Measurements from ENCODE around the gene PTX3.

PTX3 gene

DNA sequence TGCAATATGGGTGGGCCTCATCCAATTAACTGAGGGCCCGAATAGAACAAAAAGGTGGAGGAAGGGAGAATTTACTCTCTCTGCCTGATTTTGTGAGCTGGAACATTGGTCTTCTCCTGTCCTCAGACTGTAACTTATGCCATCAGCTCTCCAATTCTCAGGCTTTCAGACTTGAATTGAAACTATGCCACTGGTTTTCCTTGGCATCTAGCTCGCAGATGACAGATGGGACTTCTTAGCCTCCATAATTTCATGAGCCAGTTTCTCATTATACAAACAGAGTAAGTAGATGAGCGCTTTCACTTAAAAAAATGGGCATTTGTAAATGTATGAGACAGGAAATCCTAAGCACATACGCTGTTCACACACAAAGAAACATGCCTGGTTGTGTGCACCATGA is 8.7 kb upstream of the PTX3 start:
- DNase-seq: no peak

DNA sequence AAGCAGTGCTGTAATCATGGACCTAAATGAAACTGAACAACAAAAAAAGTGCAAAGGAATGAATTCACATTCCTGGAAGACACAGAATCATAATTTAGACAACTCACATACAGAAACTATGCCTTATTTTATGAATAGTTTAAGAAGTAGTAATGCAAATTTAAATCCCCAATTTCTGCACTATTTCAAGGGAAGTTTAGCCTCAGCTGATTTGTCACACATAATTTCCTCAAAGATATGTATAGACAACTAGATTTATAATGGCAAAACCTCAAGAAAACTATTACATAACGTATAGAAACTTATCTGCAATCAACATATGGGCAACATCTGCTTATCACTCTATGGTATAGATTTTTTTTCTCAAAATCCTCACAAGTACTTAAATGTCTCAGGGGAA is 7.8 kb upstream of the PTX3 start:
- no peak for DNase-seq

DNA sequence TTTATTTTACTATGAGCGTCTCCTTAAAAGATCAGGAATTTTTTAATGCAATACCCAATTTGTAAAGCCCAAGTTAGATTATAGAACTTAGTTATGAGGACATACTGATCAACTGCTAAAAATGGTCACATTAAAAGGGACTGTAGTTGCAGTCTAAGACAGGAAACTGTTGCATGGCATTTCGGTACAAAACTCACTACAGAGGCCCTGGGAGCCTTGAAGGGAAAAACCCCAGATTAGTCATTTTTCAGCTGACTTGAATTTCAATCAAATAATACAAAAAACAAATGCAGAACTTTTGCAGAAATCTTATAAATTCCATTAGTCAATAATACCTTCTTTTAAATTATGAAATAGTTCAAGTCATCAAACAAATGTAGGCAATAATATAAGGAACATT is 6.9 kb upstream of the PTX3 start:
- no peak for DNase-seq

DNA sequence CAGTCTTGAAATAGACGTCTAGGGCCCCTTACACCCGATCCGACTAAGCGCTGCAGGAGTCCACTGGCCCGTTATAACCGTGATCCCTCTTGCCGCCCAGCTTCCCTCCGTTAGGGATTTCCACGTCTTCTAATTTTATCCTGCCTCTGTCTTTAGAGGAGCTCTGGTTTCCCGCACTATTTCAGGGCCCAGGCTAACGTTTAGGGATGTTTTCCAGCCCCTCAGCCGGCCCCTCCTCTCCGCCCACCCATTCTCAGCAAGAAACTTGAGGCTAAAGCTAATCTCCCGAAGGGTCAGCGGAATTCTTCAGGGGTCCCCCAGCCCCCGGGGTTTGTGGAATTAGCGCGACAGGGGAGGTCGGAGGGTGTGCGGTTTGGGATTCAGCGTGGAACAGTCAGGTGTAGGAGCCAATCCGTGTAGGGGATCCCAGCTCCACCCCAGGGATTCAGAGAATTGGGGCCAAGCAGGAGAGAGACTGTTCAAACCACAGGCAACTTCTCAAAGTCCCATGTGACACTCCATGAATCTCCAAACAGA is 1.6 kb downstream of the PTX3 start:
- no peak for DNase-seq

DNA sequence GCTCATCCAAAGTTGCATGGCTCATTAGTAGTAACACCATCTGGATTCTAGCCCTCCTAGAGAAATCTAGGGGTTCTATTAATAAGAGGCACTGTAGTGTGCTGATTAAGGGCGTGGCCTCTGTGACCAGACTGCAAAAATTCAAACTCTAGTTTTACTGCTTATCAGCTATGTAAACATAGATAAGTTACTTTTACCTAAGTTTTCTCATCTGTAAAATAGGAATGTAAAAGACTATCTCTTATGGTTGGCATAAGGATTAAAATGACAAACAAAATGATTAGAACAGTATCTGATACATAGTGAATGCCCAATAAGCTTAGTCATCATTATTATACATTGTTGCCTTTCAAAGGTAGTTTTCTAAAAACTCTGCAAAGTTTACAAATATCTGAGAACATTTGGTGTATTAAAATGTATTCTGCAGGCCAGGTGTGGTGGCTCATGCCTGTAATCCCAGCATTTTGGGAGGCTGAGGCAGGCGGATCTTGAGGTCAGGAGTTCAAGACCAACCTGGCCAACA is 4.5 kb downstream of the PTX3 start:
- no peak for DNase-seq

DNA sequence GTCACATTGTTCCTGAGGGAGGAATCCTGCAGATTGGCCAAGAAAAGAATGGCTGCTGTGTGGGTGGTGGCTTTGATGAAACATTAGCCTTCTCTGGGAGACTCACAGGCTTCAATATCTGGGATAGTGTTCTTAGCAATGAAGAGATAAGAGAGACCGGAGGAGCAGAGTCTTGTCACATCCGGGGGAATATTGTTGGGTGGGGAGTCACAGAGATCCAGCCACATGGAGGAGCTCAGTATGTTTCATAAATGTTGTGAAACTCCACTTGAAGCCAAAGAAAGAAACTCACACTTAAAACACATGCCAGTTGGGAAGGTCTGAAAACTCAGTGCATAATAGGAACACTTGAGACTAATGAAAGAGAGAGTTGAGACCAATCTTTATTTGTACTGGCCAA is 6.1 kb downstream of the PTX3 start:
- DNase-seq: no peak

DNA sequence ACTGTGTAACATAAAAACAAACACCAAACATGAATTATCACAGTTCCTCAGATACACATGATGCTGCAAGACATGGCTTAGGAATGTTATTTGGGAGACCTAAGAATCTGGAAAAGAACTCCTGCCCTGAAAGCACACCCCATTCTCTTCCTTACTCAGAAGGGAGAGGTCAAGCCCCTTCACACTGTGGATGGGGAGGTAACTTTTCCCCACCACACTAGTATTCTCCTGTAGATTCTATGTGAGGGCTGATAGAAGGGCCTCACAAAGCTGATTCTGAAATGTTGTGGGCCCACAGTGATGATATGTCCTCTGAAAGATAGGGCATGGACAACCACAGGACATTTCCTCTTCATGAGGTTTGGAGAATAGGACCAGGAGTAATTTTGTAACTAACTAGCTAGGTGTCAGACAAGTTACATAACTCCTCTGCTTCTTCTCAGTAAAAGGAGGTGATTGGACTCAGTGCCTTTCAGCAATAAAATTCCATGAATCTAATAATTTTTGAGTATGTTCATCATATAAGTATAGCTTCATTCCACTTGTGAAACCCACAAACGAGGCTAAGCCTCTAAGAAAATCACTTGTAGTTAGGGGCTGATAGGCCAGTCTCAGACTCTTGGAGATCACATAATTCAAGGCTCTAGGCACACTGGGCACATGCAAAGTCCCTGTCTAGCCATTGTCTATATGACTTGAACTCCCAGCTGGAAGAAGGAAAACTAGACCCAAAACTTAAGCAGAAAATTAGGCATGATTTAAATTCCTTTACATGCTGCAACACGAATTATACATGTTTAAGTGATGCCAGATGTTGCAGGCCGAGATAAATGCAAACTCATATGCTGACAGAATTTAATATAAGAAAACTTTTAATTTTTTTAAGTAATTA is 7.5 kb downstream of the PTX3 start:
- no peak for DNase-seq

DNA sequence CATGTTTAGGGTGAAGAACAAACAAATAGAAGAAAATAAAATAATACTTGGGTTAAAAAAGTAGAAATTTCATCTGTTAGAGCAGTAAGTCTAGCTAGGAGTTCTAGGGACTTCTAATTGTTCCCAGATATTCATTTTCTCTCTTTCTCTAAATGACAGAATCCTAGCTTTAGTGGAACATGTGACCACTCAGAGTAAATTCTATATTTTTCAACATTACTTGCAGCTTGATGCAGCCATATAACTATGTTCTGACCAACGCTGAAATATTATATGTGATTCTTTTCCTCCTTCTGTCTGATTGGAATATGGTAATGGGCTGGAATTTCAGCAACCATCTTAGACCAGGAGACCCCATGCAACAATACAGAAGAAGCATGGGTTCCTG is 8.1 kb downstream of the PTX3 start:
- DNase-seq: no peak

DNA sequence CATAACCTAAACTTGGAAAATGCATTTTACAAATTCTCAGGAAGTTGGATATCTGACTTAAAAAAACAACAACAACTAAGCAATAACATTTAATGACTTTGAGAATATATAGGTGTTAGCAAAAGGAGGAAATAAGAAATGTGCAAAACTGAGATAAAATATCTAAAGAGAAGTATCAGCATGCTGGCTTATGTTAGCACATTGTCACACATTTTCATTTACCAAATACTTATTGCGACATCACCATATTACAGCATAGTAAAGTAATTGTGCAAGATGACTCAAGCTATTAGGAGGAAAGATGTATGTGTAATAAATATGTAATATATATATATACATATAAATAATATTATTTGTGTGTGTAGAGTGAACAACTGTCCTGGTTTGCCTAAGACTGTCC is 9.2 kb downstream of the PTX3 start:
- no peak for DNase-seq

DNA sequence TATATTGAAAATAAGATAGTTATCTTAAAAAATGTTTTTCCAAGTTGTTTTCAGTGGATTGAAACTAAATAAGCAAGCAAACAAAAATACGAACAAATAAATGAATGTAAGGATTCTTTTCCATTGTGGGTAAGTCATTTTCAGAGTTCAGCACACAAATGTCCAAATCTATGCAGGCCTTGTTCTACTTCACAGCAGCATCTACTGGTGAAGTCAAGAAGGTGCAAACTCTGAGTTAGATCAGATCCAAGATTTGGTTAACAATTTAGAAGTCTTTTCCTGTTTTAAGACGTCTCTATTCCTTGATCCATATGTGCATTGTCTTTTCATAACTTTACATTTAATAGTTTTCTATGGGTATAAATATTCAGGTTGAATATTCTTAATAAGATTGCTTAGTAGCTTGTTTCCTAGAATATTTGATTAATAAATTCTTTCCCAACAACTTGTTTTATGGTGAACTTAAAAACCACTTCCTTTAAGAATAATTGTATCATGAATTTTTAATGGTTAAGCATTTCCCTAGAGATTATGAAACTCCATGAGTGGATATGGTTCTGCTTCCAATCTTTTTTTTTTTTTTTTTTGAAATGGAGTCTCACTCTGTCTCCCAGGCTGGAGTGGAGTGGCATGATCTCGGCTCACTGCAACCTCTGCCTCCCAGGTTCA is 10.5 kb downstream of the PTX3 start:
- DNase-seq: no peak

DNA sequence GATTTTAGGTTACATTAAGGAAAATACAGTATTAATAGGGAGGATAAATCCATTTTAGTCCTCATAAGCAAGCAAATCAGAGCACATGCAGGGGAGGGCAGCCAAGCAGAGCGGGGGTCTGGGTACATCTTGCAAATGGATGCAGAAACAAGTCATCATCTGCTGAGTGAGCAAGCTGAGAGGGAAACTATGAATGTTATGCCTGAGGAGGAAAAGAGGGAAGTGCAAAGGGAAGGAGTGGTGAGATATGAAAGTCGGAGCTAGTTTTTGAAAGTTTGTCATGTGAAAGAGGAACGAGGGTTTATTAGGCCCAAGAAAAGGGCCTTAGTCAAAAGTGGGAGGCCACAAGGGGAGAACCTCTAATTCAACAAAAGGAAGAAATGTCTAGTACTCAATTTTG is 15.4 kb downstream of the PTX3 start:
- DNase-seq: no peak

DNA sequence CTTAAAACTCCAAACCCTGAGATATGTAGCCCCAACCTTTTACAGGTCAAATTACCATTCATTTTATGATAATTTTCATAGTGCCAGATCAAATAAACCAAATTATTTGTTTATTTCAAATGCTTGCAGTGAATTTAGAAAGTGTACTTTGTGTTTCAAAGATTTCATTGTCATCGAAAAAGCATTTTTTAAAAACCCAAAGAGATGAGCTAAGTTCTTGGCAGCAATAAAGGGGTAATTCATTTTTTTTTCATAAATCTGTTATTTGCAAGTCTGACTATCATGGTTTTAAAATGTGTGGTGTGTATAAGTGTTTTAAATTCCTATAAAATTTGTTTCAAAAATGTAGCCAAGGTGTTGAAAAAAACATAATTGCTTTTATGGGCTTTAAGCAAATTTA is 17.2 kb downstream of the PTX3 start:
- no peak for DNase-seq

DNA sequence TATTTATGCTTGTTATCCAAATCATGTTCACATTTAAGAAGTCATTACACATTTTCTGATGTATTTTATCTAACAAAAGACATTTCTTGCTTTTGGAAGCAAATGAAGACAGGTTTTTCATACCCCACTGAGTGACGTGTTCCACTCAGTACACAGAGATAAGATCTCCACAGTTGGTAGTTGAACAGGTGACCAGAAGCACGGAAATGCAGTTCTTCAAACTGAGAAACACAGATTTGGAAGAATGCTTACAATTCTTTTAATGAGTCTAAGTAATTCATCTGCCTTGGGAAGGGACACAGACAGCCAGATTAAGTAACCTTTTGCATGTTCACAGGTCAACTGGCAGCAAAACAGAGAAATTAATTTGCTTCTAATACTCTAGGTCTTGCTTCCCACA is 23.1 kb downstream of the PTX3 start:
- no peak for DNase-seq

DNA sequence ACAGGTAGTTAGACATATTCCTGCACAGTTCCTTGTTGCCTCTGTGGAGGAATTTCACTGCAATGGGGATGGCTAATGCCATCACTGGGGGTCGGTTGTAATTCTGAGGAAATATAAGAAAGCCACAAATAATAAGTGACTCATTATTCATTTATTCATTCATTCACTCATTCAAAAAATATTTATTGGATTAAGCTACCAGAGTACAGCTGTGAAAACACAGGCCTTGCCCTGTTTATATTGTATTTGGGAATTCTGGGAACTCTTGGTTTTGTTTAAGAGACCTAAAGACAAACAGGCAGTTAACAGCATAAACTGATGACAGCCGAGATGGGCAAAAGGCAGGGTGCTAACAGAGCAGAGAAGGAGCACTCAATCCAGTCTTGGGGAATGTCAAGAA is 23.6 kb downstream of the PTX3 start:
- DNase-seq: no peak

DNA sequence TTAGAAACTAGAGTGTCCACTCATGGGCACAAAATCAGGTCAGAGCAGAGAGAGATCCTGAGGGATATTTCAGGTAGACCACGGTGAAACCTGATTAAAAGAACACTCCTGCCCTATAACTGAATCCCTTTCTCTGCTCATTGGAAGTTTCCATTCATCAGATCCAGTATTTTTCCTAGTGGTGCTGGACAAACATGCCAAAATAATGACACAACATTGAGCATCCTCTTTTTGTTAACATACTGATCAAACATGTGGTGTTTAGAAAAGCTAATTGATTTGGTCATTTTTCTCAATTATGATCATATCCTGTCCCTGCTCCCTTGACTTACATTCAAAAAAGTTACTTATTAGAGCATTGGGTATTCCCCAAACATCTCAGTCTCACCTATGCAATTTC is 27.2 kb downstream of the PTX3 start:
- no peak for DNase-seq

DNA sequence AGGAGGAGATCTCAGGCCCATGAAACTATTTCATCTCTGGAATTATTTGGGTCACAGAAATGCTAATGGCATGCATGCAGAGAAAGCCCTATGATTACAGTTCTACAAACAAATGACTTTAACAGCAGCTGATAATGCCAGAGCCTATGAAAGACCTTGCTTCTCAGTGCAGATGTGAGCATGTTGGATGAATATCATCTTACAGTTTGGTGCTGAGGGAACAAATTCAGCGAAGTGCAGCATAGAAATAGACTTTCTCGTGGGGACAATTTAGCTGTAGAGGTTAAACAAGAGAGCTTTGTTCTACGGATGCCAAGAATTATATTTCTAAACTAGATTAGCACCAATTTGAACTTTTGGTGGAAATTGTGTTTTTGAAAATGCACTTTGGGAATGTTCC is 27.7 kb downstream of the PTX3 start:
- DNase-seq: no peak

DNA sequence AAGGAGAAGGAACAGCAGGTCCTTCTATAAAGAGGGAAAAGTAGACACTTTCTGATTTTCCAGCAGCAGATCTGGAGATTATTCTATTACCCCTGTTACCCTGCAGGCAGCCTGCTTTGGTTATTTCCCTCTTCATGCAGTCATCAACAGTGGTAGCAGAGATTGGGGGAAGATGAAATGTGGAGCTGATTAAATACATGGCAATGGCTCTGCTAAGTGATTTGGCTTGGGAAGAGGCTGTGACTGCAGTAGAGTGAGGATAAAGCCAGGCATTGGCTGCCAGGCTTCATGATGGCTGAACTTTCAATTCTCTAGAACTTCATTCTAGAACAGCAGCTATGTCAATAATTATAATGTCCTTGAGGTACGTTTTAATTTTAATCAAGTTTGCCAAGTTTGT is 29.1 kb downstream of the PTX3 start:
- no peak for DNase-seq

DNA sequence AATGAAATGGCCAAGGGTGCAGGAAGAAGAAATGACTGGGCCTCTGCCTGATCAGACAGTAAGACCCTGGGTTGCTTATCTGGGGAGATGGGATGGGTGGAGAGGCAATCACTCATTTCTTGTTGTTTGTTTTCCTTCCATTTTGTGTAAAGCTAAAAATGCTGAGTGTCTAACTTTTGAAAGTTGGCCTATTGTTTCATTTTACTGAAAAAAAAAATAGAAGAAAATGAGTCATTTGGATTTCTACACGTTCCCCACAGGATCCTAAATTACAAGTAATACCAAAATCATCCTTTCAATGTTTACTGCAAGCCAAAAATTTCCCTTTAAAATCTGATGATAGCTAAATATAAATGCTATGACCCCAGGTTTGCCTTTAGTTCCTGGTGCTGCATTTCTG is 30.6 kb downstream of the PTX3 start:
- no peak for DNase-seq

DNA sequence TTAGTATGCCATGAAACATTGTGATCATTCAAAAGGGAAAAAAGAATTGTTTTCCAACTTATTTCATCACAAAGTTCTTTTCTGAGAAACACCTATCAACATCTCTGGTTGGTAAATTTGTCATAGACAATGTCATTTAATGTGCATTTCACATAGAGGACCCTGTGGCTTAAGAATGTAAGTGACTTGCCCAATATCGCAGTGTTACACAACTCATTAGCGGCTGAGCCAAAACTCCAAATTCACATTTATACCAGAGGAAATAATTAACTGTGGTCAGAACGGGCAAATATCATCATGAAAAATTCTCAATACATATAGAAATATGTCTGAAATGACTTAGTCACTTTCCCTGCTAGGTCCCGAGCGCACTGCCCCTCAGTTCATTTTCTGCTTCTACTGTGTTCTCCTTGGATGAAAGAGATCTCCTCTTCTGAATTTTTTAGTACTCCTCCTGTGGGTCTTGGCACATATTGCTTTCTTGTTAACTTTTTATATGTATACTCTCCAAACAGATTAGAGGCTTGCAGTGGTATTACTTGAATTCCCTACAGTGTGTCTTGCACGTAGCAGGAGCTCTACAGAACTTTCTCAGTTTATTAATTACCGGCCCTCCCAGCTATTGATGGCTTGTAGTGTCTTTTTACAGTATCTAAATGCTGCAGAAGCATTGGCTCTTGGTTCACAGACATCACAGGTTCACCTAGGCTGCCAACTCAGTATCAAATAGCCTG is 33.1 kb downstream of the PTX3 start:
- DNase-seq: no peak

DNA sequence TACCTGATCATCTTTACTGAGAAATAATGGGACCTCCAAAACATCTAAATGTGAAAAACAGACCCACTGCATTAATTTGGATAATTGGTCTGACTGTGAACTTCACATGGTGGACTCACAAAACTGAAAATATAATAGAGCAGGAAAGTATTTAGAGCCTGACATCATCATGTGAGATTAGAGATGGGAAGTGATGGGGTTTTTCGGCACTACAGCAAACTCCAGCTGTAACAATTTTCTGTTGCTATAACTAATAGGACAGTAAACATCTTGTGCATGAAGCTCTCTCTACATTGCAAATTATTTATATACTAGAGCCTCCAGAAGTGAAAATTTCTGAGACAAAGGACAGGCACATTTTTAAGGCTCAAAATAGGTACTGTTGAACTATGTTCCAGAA is 34.4 kb downstream of the PTX3 start:
- no peak for DNase-seq

DNA sequence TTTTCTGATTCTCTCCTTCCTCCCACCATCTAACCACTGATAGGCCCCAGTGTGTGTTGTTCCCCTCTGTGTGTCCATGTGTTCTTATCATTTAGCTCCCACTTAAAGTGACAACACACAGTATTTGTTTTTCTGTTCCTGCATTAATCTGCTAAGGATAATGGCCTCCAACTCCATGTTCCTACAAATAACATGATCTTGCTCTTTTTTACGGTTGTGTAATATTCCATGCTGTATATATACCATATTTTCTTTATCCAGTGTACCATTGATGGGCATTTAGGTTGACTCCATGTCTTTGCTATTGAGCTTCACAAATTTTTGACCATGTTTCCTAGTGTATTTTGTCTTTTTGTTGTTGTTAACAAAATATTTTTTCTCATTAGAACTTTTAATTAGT is 36.0 kb downstream of the PTX3 start:
- no peak for DNase-seq

DNA sequence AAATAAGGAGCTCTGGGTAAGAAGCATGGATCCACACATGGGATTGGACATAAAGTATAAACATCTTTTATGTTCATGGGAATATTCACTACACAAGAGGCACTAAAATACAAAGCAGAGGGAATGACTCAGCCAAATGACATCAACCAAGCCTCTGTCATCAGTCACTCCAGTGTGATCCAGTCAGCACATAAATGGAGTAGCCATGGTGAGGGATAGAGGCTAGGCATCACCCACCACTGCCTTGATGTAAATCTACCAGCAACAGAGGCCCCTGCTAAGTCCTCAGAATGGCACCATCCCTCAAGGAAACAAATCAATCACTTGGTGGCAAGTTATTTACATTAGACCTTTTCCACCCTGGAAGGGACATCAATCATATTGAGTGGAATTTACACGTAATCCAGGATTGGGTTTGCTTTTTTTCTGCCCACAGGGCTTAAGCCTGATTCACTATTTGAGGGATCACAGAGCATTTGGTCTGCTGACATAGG is 39.3 kb downstream of the PTX3 start:
- no peak for DNase-seq

DNA sequence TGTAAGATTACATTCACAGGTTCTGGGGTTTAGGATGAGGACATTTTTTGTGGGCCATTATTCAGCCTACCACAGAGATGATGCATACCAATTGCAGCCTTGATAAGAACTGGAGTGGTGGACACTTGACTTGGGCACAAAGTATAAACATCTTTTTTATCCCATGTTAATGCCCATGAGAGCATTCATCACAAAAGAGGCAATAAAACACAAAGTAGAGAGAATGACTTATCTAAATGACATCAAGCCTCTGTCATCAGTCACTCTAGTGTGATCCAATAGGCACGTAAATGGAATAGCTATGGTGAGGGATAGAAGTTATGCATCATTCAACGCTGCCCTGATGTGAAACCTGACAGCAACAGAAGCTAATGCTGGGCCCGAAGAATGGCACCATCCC is 40.8 kb downstream of the PTX3 start:
- no peak for DNase-seq
